BJ (cell line): Measurements from ENCODE around the gene NSG1. TPM values are rescaled to one million over a fixed set of nuclear protein-coding genes. Genes with fewer than 3 reads are reported as not detected.

Experiments used
- CTCF ChIA-PET: fragments of 350-600 bp; formaldehyde crosslinking; extraction: SDS; loops from one replicate; lab custom pipeline; 2021; ENCODE audit warnings: antibody characterized with exemption, inconsistent platforms; lab: Yijun Ruan, JAX
- POLR2A ChIA-PET: fragments of 300-600 bp; sonication (Branson Sonifier 250); formaldehyde crosslinking; extraction: SDS; loops from one replicate; lab custom pipeline; 2021; ENCODE audit warnings: antibody characterized with exemption; lab: Charles Lee
- DNase-seq: peaks from one replicate; pipeline ENCODE4 v3.0.0-alpha.2; 2011; ENCODE audit warnings: low read depth
- H3K27me3 ChIP-seq: 2 replicates; pipeline ENCODE4 v1.6.0; 2011; ENCODE audit warnings: low read length; ENCODE audit not compliant: control insufficient read depth, insufficient read depth
- H3K36me3 ChIP-seq: 2 replicates; pipeline ENCODE4 v1.5.1; 2011; ENCODE audit warnings: low read length; ENCODE audit not compliant: control insufficient read depth, insufficient read depth
- H3K4me3 ChIP-seq: 2 replicates; pipeline ENCODE4 v1.5.1; 2011; ENCODE audit warnings: low read depth, mild to moderate bottlenecking, control low read depth, low read length
- polyA plus RNA-seq: library from polyadenylated mRNA; depleted of rRNA; stranded (reverse); fragments of >200 nt; gene quantifications from 2 replicates; pipeline ENCODE4 v1.2.3, GENCODE V29; 2011
- TF ChIP-seq, protein P1 (sequence below): IDR thresholded peaks from 2 replicates; pipeline ENCODE4 v1.5.1; 2011; ENCODE audit warnings: low read depth, mild to moderate bottlenecking, control low read depth, inconsistent platforms, low read length, moderate library complexity; ENCODE audit not compliant: insufficient read depth

Gene NSG1
- polyA plus RNA-seq, 1 experiment = 0.17 TPM

GRCh38 chr4:4457803-4458553, 71.1 kb downstream of the NSG1 start:
- ChIA-PET CTCF (interaction anchor here (0.5 kb wide), 1 partner anchor 1913 kb away, joined by 3 read pairs; no protein-coding TSS in a partner anchor), POLR2A (no interaction called here)
- no peak overlapping the region for H3K4me3 ChIP-seq
- TF ChIP-seq, protein P1, sequence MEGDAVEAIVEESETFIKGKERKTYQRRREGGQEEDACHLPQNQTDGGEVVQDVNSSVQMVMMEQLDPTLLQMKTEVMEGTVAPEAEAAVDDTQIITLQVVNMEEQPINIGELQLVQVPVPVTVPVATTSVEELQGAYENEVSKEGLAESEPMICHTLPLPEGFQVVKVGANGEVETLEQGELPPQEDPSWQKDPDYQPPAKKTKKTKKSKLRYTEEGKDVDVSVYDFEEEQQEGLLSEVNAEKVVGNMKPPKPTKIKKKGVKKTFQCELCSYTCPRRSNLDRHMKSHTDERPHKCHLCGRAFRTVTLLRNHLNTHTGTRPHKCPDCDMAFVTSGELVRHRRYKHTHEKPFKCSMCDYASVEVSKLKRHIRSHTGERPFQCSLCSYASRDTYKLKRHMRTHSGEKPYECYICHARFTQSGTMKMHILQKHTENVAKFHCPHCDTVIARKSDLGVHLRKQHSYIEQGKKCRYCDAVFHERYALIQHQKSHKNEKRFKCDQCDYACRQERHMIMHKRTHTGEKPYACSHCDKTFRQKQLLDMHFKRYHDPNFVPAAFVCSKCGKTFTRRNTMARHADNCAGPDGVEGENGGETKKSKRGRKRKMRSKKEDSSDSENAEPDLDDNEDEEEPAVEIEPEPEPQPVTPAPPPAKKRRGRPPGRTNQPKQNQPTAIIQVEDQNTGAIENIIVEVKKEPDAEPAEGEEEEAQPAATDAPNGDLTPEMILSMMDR = no peak
- no peaks in the 10 kb centered on the region for H3K27me3 ChIP-seq
- DNase-seq = no peak
- peaks cover 9% of the 10 kb centered on the region for H3K36me3 ChIP-seq

GRCh38 chr4:4459181-4459580, 72.3 kb downstream of the NSG1 start:
- TF ChIP-seq, protein P1 = no peak
- no peak overlapping the region for H3K4me3 ChIP-seq
- peaks cover 9% of the 10 kb centered on the region for H3K36me3 ChIP-seq
- CTCF ChIA-PET = no interaction called here
- POLR2A ChIA-PET = no interaction called here
- DNase-seq = no peak
- no peaks in the 10 kb centered on the region for H3K27me3 ChIP-seq

- peaks cover 7% of the 10 kb centered on the region for H3K36me3 ChIP-seq
- H3K4me3 ChIP-seq = no peak overlapping the region
- no peaks in the 10 kb centered on the region for H3K27me3 ChIP-seq
- CTCF ChIA-PET = no interaction called here
- TF ChIP-seq, protein P1 = no peak
- no peak for DNase-seq
- POLR2A ChIA-PET = no interaction called here
These were observed 73.9 kb downstream of the NSG1 start for GRCh38 chr4:4460759-4461158.

DNA sequence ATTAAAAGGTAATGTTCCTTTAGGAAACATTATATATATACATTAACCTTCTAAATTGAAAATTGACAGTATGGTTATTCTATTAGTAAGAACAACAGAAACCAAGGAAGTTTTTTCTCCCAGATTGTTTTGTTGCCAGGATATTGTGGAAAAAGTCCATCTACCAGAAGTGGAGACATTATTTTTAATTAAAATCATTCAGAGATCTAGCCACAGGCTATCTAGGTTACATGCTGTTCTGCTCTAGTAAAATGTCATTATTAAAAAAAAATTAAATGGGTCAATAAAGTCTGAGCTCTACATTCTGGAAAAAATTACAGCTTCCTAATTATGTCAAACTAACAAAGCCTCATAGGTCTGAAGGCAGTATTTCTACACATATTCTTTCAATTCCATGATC, 74.3 kb downstream of the NSG1 start:
- peaks cover 7% of the 10 kb centered on the region for H3K36me3 ChIP-seq
- no peak overlapping the region for H3K4me3 ChIP-seq
- no peaks in the 10 kb centered on the region for H3K27me3 ChIP-seq
- TF ChIP-seq, protein P1 = no peak
- POLR2A ChIA-PET = no interaction called here
- no peak for DNase-seq
- CTCF ChIA-PET = no interaction called here

DNA sequence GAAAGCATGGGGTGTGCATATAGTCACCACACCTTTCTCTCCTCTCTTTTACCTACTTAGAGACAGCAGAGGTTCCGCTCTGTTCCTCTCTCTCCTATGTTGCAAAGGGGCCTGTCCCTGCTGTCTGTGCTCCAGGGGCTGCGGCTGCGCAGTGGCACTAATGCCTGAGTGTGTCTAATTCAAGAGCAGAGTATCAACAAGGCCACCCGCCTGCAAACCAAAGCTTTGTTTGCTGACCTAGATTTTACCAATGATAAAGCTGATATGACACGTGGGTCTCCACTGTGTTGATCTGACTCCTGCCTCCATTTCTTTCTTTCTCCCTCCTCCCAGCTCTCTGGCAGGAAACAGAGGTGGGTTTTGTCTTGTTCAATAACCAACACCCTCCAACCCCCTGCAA, 74.9 kb downstream of the NSG1 start:
- CTCF ChIA-PET = no interaction called here
- POLR2A ChIA-PET = no interaction called here
- no peak for DNase-seq

More for the DNA sequence above, 74.9 kb downstream of the NSG1 start:
- Histone ChIP-seq H3K27me3 (no peaks in the 10 kb centered on the region), H3K4me3 (no peak overlapping the region), H3K36me3 (peaks cover 1% of the 10 kb centered on the region)
- TF ChIP-seq, protein P1 = no peak
